Activated T-helper 2 cell treated with anti-CD3 and anti-CD28 coated beads, Interferon-gamma antibody, Interleukin-2, Interleukin-4, amounts not matched to agents 10 μg/mL and 5 μg/mL and 100 μg/mL, durations not matched to agents 14 hours and 24 hours and 36 hours (primary cell): Measurements from ENCODE around the gene CGB2. TPM values are rescaled to one million over a fixed set of nuclear protein-coding genes. Genes with fewer than 3 reads are reported as not detected.
"Not testable (repeated sequence)": the region's sequence is repeated elsewhere in the genome, so short reads cannot be mapped to it uniquely, and the experiment has no call there.

ENCODE experiments used
- DNase-seq: peaks from one replicate; pipeline ENCODE4 v3.0.0; 2021; ENCODE audit warnings: low spot score
- H3K27ac Mint-ChIP-seq: one replicate; pipeline ENCODE4 v1.8.0; 2021; ENCODE audit warnings: mixed read lengths
- H3K27me3 Mint-ChIP-seq: one replicate; pipeline ENCODE4 v1.8.0; 2021; ENCODE audit warnings: low read depth, mixed read lengths
- H3K36me3 Mint-ChIP-seq: one replicate; pipeline ENCODE4 v1.8.0; 2021; ENCODE audit warnings: low read depth, mixed read lengths
- H3K4me1 Mint-ChIP-seq: one replicate; pipeline ENCODE4 v1.8.0; 2021; ENCODE audit warnings: low read depth, mixed read lengths
- H3K4me3 Mint-ChIP-seq: one replicate; pipeline ENCODE4 v1.8.0; 2021; ENCODE audit warnings: low read depth, mild to moderate bottlenecking, moderate library complexity, mixed read lengths
- H3K9me3 Mint-ChIP-seq: one replicate; pipeline ENCODE4 v1.8.0; 2021; ENCODE audit warnings: mixed read lengths
- intact Hi-C: fragments of 100-400 bp; cut with micrococcal nuclease; formaldehyde crosslinking; loops from one replicate; pipeline ENCODE4 v1.15.1; 2023
- total RNA-seq: library from RNA; stranded (reverse); gene quantifications from 2 replicates; pipeline ENCODE4 v1.2.3, GENCODE V29; 2022

Gene CGB2
- total RNA-seq, 1 donor from 2014 or later: not detected

DNA sequence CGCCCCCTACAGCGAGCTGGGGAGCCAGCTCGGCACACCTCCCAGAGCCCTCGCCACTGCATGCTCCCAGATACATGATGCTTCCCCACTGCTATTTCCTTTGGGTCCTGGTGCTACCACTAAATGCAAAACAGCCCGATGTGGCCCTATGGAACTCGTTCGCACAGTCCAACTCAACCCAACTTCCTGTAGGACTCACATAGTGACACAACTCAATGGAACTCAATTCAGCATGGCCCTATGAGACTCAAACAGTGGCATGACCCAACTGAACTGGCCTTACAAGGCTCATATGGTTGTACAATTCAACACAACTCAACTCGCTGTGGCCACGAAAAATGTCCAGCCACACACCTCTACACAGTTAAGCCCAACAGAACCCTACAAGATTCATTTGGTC, 37.3 kb downstream of the CGB2 start:
- intact Hi-C loops: no loop called here
- peaks cover 5% of the 10 kb centered on the region for H3K4me1 Mint-ChIP-seq
- no peak overlapping the region for H3K27ac Mint-ChIP-seq
- no peak overlapping the region for H3K4me3 Mint-ChIP-seq
- DNase-seq: no peak
- H3K9me3 Mint-ChIP-seq: no peaks in the 10 kb centered on the region
- no peaks in the 10 kb centered on the region for H3K36me3 Mint-ChIP-seq
- peaks cover 69% of the 10 kb centered on the region for H3K27me3 Mint-ChIP-seq

DNA sequence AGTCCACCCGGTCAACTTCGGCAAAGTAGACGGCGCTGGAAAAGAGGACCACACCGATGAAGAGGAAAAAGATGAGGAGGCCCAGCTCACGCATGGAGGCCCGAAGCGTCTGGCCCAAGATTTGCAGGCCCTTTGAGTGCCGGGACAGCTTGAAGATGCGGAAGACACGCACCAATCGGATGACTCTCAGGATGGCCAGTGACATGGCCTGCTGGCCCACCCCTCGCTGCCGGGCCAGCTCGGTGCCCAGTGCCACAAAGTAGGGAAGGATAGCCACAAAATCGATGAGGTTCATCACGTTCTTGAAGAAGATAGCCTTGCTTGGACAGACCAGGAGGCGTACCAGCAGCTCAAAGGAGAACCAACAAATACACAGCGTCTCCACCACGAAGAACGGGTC, 38.7 kb downstream of the CGB2 start:
- intact Hi-C loops: no loop called here
- no peak overlapping the region for H3K27ac Mint-ChIP-seq
- H3K27me3 Mint-ChIP-seq: peaks cover 63% of the 10 kb centered on the region
- no peaks in the 10 kb centered on the region for H3K36me3 Mint-ChIP-seq
- DNase-seq: no peak
- H3K4me3 Mint-ChIP-seq: no peak overlapping the region
- no peaks in the 10 kb centered on the region for H3K9me3 Mint-ChIP-seq
- peaks cover 6% of the 10 kb centered on the region for H3K4me1 Mint-ChIP-seq

DNA sequence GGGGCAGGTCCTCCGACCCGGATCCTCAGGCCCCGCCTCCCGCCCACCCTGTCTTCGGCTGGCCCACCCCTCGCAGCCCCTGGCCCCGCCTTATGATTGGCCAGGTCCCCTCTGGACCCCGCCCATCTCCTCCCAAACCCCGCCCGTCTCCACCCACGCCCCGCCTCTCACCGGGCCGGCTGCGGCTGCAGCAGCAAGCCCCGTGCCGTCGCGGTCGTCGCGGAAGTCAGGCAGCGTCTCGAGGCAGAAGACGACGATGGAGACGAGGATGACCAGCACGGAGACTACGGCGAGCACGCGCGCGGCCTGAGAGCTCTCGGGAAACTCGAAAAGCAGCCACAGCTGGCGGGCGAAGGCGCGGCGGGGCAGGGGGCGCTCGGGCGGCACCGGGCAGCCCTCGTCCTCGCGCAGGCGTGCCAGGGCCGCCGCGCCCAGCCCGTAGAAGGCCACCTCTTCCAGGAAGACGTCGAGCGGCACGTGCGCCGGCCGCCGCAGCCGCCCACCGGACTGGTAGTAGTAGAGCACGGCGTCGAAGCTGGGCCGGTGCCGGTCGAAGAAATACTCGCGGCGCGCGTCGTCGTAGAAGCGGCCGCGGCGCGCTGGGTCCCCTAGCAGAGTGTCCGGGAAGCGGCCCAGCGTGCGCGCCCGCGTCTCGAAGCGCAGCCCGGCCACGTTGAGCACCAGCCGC, 40.3 kb downstream of the CGB2 start:
- intact Hi-C loops: no loop called here
- Mint-ChIP-seq H3K27me3 (peaks cover 49% of the 10 kb centered on the region), H3K27ac (no peak overlapping the region), H3K4me1 (peaks cover 6% of the 10 kb centered on the region), H3K4me3 (no peak overlapping the region), H3K36me3 (no peaks in the 10 kb centered on the region), H3K9me3 (no peaks in the 10 kb centered on the region)
- DNase-seq: no peak

DNA sequence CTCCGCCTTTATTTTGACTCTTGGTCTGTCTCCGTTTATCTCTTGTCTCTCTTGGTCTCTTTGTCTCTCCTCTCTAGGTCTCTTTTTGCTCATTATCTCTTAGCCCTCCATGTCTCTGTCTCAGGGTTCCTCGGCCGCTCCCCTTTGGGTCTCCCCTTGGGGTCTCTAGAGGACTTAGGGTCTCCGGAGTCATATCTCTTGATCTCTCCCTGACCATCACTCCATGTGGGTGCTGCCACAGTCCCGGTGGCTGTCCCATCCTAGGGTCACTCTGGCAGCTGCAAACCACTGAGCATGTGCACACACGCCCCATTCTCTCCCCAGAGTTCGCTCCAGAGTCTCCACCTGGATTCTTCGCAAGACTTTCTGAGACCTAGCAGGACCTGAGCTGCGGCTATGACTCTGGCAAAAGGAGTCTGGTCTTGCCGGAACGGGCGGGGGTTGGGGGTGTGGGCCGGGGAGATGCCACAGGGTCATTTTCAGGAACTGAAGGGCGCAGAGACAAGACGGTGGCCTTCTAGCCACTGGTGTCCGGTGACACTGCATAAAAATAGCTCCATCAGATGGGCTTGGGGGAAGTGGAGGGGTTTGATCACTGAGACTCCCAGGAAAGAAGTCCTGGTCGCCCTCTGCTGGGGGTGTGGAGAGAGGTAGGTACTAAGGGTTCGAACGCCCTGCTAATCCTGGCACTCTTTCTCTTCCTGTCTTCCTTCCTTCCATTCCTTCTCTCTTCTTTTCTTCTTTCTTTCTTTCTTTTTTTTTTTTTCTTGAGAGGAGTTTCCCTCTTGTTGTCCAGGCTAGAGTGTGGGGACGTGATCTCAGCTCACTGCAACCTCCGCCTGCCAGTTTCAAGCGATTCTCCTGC, 42.1 kb downstream of the CGB2 start:
- H3K27ac Mint-ChIP-seq: no peak overlapping the region
- peaks cover 35% of the 10 kb centered on the region for H3K27me3 Mint-ChIP-seq
- no peaks in the 10 kb centered on the region for H3K9me3 Mint-ChIP-seq
- peaks cover 6% of the 10 kb centered on the region for H3K4me1 Mint-ChIP-seq
- H3K36me3 Mint-ChIP-seq: no peaks in the 10 kb centered on the region
- DNase-seq: no peak
- intact Hi-C loops: no loop called here
- H3K4me3 Mint-ChIP-seq: peak overlapping the region; percentile 1

DNA sequence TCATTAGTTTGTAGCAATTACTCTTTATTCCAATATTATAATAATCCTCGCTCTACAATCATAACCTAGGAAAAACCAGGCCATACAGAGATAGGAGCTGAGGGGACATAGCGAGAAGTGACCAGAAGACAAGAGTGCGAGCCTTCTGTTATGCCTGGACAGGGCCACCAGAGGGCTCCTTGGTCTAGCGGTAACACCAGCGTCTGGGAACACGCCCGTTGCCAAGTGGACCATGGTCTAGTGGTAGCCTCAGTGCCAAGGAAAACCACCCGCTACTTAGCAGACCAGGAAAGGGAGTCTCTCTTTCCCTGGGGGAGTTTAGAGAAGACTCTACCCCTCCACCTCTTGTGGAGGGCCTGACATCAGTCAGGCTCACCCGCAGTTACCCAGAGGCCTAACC, 43.2 kb downstream of the CGB2 start:
- H3K9me3 Mint-ChIP-seq, DNase-seq, H3K36me3 Mint-ChIP-seq, H3K4me3 Mint-ChIP-seq, H3K27ac Mint-ChIP-seq, H3K4me1 Mint-ChIP-seq: not testable (repeated sequence)
- intact Hi-C loops: loop anchor here (1.0 kb wide), 1 partner anchor 70 kb away; no protein-coding TSS in a partner anchor
- H3K27me3 Mint-ChIP-seq: peaks cover 26% of the 10 kb centered on the region

DNA sequence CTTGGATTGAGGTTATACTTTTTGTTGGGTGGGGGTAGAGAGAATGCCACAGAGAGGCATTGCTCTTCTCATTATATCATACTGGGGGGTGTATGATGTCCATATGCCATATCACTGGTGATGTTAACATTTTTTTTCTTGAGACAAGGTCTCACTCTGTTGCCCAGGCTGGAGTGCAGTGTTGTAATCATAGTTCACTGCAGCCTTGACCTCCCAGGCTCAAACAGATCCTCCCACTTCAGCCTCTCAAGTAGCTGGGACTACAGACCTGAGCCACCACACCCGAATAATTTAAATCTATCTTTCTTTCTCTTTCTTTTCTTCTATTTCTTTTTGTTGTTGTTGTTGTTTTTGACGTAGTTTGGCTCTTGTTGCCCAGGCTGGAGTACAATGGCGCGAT, 48.7 kb downstream of the CGB2 start:
- H3K9me3 Mint-ChIP-seq: no peaks in the 10 kb centered on the region
- no peak overlapping the region for H3K4me3 Mint-ChIP-seq
- H3K27me3 Mint-ChIP-seq: no peaks in the 10 kb centered on the region
- H3K4me1 Mint-ChIP-seq: peaks cover 2% of the 10 kb centered on the region
- no peak for DNase-seq
- H3K27ac Mint-ChIP-seq: no peak overlapping the region
- H3K36me3 Mint-ChIP-seq: no peaks in the 10 kb centered on the region
- intact Hi-C loops: no loop called here

DNA sequence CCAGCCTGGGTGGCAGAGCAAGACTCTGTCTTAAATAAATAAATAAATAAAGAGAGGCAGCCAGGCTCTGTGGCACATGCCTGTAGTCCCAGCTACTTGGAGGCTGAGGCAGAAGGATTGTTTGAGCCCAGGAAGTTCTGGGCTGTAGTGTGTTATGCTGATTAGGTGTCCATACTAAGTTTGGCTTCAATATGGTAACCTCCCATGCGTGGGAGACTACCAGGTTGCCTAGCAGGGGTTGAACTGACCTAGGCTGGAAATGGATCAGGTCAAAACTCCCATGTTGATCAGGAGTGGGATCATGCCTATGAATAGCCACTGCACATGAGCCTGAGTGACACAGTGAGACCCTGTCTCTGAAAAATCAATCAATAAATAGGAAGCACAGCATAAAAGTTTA, 49.6 kb downstream of the CGB2 start:
- Mint-ChIP-seq H3K4me3 (no peak overlapping the region), H3K27me3 (no peaks in the 10 kb centered on the region), H3K4me1 (peaks cover 4% of the 10 kb centered on the region), H3K27ac (no peak overlapping the region), H3K36me3 (peaks cover 5% of the 10 kb centered on the region), H3K9me3 (no peaks in the 10 kb centered on the region)
- intact Hi-C loops: no loop called here
- no peak for DNase-seq

Other genes starting within 250 kb of the CGB2 start
- 87.9 and 88.9 TPM in 2 replicates for gene BCAT2, start 220.9 kb upstream of the CGB2 start, total RNA-seq
- 0.57 and 0.89 TPM in 2 replicates for gene HSD17B14, start 195.4 kb upstream of the CGB2 start, total RNA-seq
- gene PLEKHA4, start 163.3 kb upstream of the CGB2 start, total RNA-seq: 1.6 and 2.2 TPM in 2 replicates
- gene PPP1R15A, start 159.5 kb upstream of the CGB2 start, total RNA-seq: 30.8 and 31.8 TPM in 2 replicates
- not detected in 2 replicates for gene TULP2, start 133.1 kb upstream of the CGB2 start, total RNA-seq
- gene NUCB1, start 131.6 kb upstream of the CGB2 start, total RNA-seq: 142 and 147 TPM in 2 replicates
- 0.67 TPM in 1 of 2 replicates, not detected in the other for gene DHDH, start 98.2 kb upstream of the CGB2 start, total RNA-seq
- gene BAX, start 77.0 kb upstream of the CGB2 start, total RNA-seq: 232 and 242 TPM in 2 replicates
- 646 and 658 TPM in 2 replicates for gene FTL, start 66.6 kb upstream of the CGB2 start, total RNA-seq
- 68.5 and 70.3 TPM in 2 replicates for gene GYS1, start 38.6 kb upstream of the CGB2 start, total RNA-seq
- 160 and 170 TPM in 2 replicates for gene RUVBL2, start 38.0 kb upstream of the CGB2 start, total RNA-seq
- gene LHB, start 14.8 kb upstream of the CGB2 start, total RNA-seq: 0.41 TPM in 1 of 2 replicates, not detected in the other
- not detected in 2 replicates for gene CGB3, start 7.6 kb upstream of the CGB2 start, total RNA-seq
- not detected in 2 replicates for gene CGB1, start 5.0 kb downstream of the CGB2 start, total RNA-seq
- gene CGB5, start 12.0 kb downstream of the CGB2 start, total RNA-seq: not detected in 2 replicates
- gene CGB8, start 17.2 kb downstream of the CGB2 start, total RNA-seq: not detected in 2 replicates
- not detected in 2 replicates for gene CGB7, start 25.9 kb downstream of the CGB2 start, total RNA-seq
- gene NTF4, start 32.9 kb downstream of the CGB2 start, total RNA-seq: not detected in 2 replicates
- gene KCNA7, start 40.8 kb downstream of the CGB2 start, total RNA-seq: not detected in 2 replicates
- gene SNRNP70, start 53.6 kb downstream of the CGB2 start, total RNA-seq: 259 and 279 TPM in 2 replicates
- 5.9 and 7.7 TPM in 2 replicates for gene LIN7B, start 82.5 kb downstream of the CGB2 start, total RNA-seq
- 1.7 and 2.3 TPM in 2 replicates for gene C19orf73, start 87.3 kb downstream of the CGB2 start, total RNA-seq
- 3.6 and 5.0 TPM in 2 replicates for gene PPFIA3, start 87.7 kb downstream of the CGB2 start, total RNA-seq
- gene HRC, start 123.5 kb downstream of the CGB2 start, total RNA-seq: not detected in 2 replicates
- gene TRPM4, start 125.9 kb downstream of the CGB2 start, total RNA-seq: 1.3 and 1.9 TPM in 2 replicates